NB4 (cell line): ENCODE results near the gene DAB2IP.
"Not testable (repeated sequence)": the region's sequence is repeated elsewhere in the genome, so short reads cannot be mapped to it uniquely, and the experiment has no call there.

Experiments used
- DNase-seq: peaks from one replicate; pipeline ENCODE4 v3.0.0; 2010; ENCODE audit warnings: low read depth
- H3K4me3 ChIP-seq: one replicate; pipeline ENCODE4 v1.5.1; 2011; ENCODE audit warnings: mild to moderate bottlenecking, low read depth, low read length, moderate library complexity
- MYC ChIP-seq: IDR thresholded peaks from 2 replicates; pipeline ENCODE4 v1.6.1; 2011; ENCODE audit warnings: low read depth, low read length
- POLR2A ChIP-seq: IDR thresholded peaks from 2 replicates; pipeline ENCODE4 v1.6.1; 2011; ENCODE audit warnings: mild to moderate bottlenecking; ENCODE audit not compliant: insufficient read length; ENCODE audit errors: extremely low read depth
- TF ChIP-seq, protein P1 (sequence below): IDR thresholded peaks from one replicate; pipeline ENCODE4 v1.5.1; 2012; ENCODE audit warnings: low read depth, low read length
- TF ChIP-seq, protein P2 (sequence below): IDR thresholded peaks from 2 replicates; pipeline ENCODE4 v1.6.1; 2011; ENCODE audit warnings: low read depth, low read length

DAB2IP gene

DNA sequence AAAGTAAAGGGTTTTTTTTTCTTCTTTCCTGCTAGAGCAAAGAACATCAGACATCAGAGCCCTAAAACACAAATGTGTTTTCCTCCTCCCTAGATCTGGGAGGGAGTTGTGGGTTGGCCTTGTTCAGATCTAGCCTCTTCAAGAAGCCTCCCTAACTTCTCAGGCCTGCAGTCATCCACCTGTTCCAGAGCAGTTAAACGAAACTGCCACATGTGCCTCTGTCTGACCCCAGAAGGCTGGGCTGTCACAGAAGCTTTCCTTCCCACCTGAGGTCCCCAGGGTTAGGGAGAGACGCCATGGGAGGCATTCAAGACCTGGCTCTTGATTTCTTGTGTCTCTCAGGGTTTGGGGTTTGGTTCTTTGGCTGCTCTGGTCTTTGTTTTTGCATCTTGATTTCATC, 87.0 kb downstream of the DAB2IP start:
- TF ChIP-seq POLR2A (no peak), MYC (no peak)
- TF ChIP-seq, protein P1, sequence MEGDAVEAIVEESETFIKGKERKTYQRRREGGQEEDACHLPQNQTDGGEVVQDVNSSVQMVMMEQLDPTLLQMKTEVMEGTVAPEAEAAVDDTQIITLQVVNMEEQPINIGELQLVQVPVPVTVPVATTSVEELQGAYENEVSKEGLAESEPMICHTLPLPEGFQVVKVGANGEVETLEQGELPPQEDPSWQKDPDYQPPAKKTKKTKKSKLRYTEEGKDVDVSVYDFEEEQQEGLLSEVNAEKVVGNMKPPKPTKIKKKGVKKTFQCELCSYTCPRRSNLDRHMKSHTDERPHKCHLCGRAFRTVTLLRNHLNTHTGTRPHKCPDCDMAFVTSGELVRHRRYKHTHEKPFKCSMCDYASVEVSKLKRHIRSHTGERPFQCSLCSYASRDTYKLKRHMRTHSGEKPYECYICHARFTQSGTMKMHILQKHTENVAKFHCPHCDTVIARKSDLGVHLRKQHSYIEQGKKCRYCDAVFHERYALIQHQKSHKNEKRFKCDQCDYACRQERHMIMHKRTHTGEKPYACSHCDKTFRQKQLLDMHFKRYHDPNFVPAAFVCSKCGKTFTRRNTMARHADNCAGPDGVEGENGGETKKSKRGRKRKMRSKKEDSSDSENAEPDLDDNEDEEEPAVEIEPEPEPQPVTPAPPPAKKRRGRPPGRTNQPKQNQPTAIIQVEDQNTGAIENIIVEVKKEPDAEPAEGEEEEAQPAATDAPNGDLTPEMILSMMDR = no peak
- TF ChIP-seq, protein P2, sequence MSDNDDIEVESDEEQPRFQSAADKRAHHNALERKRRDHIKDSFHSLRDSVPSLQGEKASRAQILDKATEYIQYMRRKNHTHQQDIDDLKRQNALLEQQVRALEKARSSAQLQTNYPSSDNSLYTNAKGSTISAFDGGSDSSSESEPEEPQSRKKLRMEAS = no peak
- no peak overlapping the region for H3K4me3 ChIP-seq
- DNase-seq = no peak

DNA sequence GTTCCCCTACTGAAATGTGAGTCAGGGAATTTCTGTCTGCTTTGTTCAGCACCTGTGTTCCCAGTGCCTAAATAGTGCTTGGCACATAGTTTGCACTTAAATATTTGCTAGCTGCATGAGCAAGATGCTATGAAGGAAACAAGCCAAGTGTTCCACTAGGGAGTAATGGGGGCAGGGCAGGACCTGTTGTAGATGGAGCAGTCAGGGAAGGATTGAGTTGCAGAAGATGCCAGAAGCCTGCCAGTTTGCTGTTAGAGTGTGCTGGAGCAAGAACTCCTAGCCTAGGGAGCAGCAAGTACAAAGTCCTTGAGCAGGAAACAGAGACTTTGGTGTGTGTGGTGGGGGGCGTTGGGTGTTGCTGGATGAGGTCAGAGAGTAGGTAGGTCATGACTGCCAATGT, 87.5 kb downstream of the DAB2IP start:
- TF ChIP-seq, protein P2 = no peak
- TF ChIP-seq MYC = no peak
- TF ChIP-seq POLR2A = no peak
- H3K4me3 ChIP-seq = no peak overlapping the region
- no peak for DNase-seq

DNA sequence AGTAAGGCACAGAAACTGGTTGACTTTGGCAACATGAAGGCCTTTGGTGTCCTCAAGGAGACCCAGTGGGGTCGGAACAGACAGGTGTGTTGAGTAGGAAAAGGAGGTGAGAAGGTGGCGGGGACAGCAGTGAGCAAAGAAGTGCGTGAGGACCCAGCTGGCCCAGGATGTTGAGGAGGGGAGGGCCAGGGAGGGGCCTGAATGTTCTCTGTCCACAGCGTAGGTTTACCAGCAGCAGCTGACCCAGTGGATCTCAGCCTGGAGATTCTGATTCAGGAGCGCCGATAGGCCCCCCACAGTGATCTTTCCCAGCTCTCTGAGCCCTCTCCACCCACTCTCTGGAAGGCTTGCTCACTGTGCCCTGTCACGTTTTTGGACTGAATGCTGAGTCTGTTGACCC, 88.5 kb downstream of the DAB2IP start:
- no peak for DNase-seq
- H3K4me3 ChIP-seq = no peak overlapping the region
- no peak for TF ChIP-seq MYC
- TF ChIP-seq, protein P2 = no peak
- TF ChIP-seq, protein P1 = no peak
- TF ChIP-seq POLR2A = no peak

DNA sequence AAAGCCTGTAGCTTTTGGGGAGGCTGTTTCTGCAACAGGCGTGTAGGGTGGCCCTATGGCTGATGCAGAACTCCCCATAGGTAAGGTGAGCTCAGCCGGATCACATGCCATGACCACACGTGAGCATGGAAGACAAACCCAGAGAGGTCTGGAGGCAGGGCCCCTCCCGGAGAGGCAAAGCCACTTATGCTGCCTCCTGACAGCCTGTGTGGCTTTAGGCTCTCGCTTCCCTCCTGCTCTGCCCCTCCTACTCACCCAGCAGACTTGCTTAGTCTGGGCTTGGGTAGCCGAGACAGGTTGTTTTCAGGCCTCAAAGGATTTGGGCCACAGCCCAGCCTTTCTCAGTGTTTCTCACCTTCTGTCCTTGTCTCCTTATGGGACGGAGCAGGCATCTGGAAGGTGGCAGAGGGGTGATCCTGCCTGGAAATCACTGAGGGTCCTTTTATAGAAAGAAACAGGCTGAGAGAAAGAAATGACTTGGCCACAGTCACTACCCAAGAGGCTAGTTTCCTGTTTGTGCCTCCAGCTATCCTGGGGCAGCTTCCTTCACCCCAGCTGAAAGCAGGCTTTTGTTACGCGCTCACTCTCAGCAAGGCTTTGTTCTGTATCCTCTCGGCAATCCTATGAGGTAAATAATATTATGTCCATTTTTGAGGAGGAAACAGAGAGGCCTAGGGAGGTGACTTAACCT, 89.9 kb downstream of the DAB2IP start:
- TF ChIP-seq, protein P2 = no peak
- TF ChIP-seq, protein P1 = no peak
- TF ChIP-seq MYC (no peak), POLR2A (no peak)
- H3K4me3 ChIP-seq = no peak overlapping the region
- DNase-seq = no peak

DNA sequence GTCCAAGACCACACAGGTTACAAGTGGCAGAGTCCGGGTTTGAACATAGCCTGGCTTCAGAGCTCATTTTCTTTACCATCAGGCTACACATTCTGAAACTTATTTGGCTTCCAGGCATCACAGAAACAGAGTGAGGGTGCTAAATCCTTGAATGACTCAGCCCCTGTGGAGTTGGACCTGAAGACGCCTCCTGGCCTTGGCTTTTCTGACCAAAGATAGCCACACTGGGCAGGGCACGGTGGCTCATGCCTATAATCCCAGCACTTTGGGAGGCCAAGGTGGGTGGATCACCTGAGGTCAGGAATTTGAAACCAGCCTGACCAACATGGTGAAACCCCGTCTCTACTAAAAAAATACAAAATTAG, 90.5 kb downstream of the DAB2IP start:
- not testable (repeated sequence) for DNase-seq, H3K4me3 ChIP-seq

DNA sequence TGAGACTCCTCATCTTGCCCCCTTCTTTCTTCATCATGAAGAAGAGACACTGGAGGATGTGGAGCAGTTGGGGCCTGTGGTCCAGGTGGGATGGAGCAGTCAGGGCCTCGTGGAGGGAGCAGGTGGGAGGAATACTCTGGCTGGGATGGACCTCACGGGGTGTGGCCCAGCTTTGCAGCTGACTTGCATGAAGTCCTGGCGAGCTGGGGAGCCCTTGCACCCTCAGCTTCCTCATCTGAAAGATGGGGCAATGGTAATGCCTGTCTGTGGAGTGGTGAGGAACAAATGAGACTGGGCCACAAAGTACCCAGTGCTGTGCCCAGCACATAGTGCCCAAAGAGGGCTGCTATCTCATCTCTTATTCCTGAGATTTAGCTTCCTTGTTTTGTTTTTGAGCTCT, 91.5 kb downstream of the DAB2IP start:
- no peak for TF ChIP-seq POLR2A
- TF ChIP-seq, protein P2 = no peak
- TF ChIP-seq MYC = no peak
- TF ChIP-seq, protein P1 = no peak
- no peak for DNase-seq
- no peak overlapping the region for H3K4me3 ChIP-seq

DNA sequence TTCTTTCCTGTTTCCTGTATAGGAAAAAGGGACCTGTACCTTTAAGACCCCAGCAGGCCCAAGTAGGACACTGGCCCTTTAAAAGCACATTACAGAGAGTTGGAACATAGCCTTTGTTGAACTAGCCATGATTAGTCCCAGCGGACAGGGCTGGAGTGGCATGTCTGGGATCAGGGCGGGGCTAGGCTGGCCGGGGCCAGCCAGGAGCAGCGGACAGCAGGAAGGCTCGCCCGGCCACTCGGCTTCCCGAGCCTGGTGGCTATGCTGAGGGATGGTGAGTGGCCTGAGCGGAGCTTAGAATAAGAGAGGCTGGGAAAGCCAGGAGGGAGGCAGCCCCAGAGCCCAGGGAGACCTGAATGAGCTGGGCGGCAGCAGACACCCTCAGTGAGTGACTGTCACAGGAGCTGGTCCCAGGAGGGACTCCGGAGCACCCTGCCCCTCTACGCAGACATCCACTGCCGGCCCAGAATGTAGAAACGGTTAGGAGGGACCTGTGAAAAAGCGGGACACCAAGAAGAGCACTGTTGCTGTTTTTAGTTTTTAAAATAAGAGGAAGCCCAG, 92.1 kb downstream of the DAB2IP start:
- no peak for DNase-seq
- no peak overlapping the region for H3K4me3 ChIP-seq
- TF ChIP-seq, protein P1 = no peak
- TF ChIP-seq MYC = no peak
- TF ChIP-seq, protein P2 = no peak
